NOMO-1 treated with dmso at 0.1 percent for 144 hours (cell line): ENCODE data around the gene AGBL1.

Experiments used
- DNase-seq: peaks from one replicate; lab custom pipeline; 2025; ENCODE audit not compliant: unreplicated experiment; lab: John Stamatoyannopoulos, UW

The AGBL1 gene

GRCh38 chr15:86572368-86572841 lies 492.7 kb downstream of the AGBL1 start:
- DNase-seq: no peak

- no peak for DNase-seq
These were observed 493.8 kb downstream of the AGBL1 start for GRCh38 chr15:86573476-86573875.

- no peak for DNase-seq
These were observed 508.7 kb downstream of the AGBL1 start for GRCh38 chr15:86588413-86588812.

- DNase-seq: no peak
These were observed 510.8 kb downstream of the AGBL1 start for GRCh38 chr15:86590461-86590860.

- no peak for DNase-seq
These were observed 511.5 kb downstream of the AGBL1 start for GRCh38 chr15:86591158-86591557.

GRCh38 chr15:86591994-86592735 lies 512.5 kb downstream of the AGBL1 start:
- no peak for DNase-seq

- no peak for DNase-seq
These were observed 516.1 kb downstream of the AGBL1 start for GRCh38 chr15:86595741-86596140.

- DNase-seq: no peak
These were observed 523.8 kb downstream of the AGBL1 start for GRCh38 chr15:86603466-86603865.

GRCh38 chr15:86608461-86609205 lies 529.0 kb downstream of the AGBL1 start:
- DNase-seq: no peak

GRCh38 chr15:86609275-86609674 lies 529.6 kb downstream of the AGBL1 start:
- DNase-seq: no peak

GRCh38 chr15:86610038-86610437 lies 530.4 kb downstream of the AGBL1 start:
- no peak for DNase-seq

- DNase-seq: no peak
These were observed 531.9 kb downstream of the AGBL1 start for GRCh38 chr15:86611417-86612040.

GRCh38 chr15:86615411-86615810 lies 535.7 kb downstream of the AGBL1 start:
- no peak for DNase-seq

- no peak for DNase-seq
These were observed 536.1 kb downstream of the AGBL1 start for GRCh38 chr15:86615816-86616215.

- no peak for DNase-seq
These were observed 537.1 kb downstream of the AGBL1 start for GRCh38 chr15:86616771-86617170.

- no peak for DNase-seq
These were observed 540.5 kb downstream of the AGBL1 start for GRCh38 chr15:86620157-86620556.

GRCh38 chr15:86620641-86621349 lies 541.1 kb downstream of the AGBL1 start:
- DNase-seq: no peak

GRCh38 chr15:86623236-86623635 lies 543.6 kb downstream of the AGBL1 start:
- no peak for DNase-seq

GRCh38 chr15:86624261-86625036 lies 544.8 kb downstream of the AGBL1 start:
- no peak for DNase-seq
